HG03045 (cell line): ENCODE measurements around the gene ITIH6.

Experiments used
- ATAC-seq: cut with Tn5 transposase; IDR thresholded peaks from one replicate; pipeline ENCODE4 v1.9.1; 2021; ENCODE audit warnings: mild to moderate bottlenecking, moderate library complexity; ENCODE audit not compliant: unreplicated experiment

Gene ITIH6

GRCh38 chrX:54715621-54716020 is 82.4 kb downstream of the ITIH6 start:
- no peak for ATAC-seq

- no peak for ATAC-seq
Measured at GRCh38 chrX:54714424-54714823, 83.6 kb downstream of the ITIH6 start.

- ATAC-seq = no peak
Measured at GRCh38 chrX:54711735-54712134, 86.3 kb downstream of the ITIH6 start.

GRCh38 chrX:54710920-54711319 is 87.1 kb downstream of the ITIH6 start:
- no peak for ATAC-seq

GRCh38 chrX:54708404-54708803 is 89.7 kb downstream of the ITIH6 start:
- no peak for ATAC-seq
